Putamen (tissue), 1 donor: ENCODE data around the gene HIP1.
"Not testable (repeated sequence)": the region's sequence is repeated elsewhere in the genome, so short reads cannot be mapped to it uniquely, and the experiment has no call there.

ENCODE experiments used
- DNase-seq: peaks from one replicate; pipeline ENCODE4 v3.0.0-alpha.2; 2016; ENCODE audit warnings: low spot score

HIP1 gene

DNA sequence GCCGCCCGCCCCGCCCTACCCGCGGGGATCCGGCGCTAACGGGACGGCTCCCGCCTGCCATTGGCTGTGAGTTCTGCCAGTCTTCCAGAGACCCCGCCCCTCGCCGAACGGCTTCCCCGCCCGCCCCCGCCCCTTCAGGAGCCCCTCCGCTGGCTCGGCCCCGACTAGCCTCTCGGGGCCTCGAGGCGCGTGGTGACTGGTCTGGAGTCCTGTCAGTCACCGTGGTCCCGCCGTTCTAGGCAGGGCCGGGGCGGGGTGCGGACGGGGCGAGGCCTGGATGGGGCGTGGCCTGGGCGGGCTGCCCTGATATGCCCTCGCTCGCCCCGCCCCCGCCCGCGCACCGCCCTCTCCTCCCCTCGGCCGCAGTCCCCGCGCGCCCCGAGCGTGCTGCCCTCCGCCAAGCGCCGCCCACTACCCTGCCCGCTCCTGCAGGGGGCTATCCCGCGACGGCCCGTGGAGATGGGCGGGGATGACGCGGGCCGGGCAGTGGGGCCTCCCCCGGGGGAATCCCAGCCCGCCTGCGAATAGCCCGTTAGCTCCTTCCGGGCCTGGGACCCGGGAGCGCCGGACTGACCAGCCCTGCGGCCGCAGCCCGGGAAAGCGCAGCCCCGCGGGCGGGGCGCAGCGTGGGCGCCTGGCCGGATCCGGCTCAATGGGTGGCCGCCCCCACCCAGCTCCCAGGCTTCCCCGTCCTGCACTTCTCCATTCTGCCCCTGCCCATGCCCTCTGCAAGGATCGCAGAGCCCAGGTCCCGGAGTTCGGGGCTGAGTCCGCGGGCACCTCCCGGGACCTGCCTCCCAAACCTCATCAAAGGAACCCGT lies 444 bp upstream of the HIP1 start:
- peak; percentile 100 for DNase-seq

DNA sequence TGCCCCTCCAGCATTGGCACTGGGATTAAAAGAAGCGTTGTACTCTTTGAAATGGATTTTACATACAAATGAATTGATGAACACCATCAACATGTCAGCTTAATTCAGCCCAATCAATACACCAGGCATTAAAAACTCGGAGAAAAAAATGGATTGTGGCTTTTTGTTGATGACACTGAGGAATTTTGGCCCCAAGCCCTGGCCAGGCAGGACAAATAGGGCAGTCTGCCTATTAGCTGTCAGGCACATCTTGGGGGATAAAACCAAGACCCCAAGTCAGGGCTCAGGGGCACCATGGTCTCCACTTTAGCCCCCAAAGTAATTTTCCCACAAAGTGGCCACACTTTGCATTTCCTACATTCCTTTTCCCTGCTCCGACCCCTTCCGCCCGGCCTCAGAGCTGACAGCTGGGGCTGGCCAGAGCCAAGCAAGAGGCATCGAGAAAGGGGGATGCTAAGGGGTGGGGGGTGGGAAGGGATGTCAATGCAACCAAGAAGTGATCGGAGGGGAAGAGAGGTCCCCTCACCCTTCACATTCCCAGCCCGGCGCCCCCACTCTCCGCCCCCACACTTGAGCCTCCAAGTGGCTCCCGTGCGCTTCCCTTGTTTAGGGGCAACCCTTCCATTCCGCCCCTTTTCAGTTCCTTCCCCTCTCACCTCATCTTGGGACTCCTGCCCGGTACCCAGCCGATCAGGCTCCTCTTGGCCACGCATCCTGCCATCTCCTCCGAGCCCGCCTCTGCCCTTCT lies 711 bp downstream of the HIP1 start:
- DNase-seq = no peak

DNA sequence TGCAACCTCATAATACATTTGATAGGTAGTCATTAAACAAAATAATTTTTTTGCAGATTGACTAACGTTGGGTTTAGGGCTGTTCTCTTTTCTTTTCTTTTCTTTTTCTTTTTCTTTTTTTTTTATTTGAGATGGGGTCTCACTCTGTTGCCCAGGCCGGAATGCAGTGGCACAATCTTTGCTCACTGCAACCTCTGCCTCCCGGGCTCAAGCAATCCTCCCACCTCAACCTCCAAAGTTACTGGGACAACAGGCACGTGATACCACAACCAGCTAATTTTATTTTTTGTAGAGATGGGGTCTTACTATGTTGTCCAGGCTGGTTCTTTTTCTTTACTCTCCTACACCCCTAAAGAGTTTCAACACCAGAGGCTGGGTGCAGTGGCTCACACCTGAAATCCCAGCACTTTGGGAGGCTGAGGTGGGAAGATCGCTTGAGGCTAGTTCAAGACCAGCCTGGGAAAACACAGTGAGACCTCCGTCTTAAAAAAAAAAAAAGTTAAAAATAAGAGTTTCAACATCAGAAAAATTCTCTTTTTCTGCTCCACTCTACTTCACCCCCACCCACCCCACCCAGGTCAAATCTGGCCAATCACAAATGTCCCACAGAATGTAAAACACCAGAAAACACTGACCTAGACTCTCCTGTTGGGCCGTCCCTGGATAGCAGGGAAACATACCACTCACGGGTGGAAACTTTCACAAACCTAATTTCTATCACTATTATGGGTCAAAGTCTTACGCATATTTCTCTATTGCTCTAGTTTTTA lies 3.0 kb downstream of the HIP1 start:
- DNase-seq = no peak

DNA sequence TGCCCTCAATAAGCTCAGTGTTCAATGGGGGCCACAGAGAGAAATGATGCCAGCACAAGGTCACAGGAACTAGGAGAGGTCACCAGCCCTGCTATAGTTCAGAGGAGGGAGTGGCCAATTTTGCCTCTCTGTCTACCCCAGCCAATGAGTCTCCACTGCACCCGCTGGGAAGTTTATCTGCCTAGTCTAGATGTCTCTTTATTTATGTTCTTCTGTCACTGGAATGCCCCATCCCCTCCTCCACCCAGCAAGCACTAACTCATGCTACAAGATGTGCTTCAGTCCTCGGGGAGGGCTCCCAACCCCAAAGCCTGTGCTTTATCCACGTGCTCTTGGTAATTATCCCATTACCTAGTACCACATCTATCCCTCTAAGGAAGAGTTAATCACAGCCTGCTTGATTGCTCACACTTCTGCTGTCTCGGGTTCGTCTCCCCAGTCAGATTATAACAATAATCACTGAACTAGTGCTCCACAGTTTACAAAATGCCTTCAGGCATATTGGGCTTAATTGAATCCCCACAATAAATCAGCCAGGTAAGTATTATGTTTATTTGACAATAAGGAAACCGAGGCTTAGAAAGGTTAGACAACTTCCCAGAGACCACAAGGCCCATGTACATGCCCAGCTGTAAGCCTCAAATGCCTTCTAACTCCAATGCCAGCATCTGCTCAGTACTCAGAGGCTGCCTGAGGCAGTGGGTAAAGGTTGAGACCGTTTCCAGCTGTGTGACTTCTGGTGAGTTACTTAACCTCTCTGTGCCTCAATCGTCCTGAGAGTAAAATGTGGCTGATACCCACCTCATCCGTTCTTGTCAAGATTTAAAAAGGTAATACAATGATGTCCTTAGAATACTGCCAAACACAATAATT lies 3.9 kb downstream of the HIP1 start:
- no peak for DNase-seq

DNA sequence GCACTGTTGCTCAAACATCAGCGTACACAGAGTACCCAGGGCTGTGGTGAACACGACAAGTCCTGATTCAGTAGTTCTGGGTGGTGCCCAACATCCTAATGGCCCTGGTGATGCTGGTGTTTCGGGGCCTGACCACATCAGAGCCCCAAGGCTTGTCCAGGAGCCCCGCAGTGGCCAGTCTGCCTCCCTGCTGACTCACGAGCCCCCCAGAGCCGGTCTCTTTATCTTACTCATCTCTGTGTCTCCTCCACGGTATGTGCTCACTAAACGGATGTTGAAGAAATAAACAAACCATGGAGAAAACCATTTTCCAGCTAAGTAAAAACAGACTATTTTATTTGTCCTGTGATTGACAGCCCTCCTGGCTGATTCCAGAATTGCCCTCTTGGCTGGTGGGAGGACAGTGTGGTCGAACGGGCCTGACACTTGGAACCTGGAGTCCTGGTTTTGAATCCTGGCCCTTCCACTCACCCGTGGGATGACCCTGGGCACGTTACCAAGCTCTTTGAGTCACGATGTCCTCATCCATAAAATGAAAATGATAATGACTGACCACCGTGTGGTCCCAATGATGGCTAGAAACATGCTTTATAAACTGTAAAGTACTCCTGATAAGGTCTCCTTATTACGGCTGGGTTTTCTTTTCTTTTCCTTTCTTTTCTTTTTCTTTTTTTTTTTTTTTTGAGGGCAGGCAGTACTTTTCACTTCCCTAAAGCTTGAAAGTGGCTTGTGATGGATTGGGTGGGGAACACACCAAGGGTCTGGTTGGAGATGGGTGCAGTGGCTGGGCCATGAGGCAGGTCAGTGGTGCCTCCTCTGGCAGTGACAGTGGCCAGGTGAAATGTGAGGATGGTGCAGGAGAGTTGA lies 5.7 kb downstream of the HIP1 start:
- DNase-seq = no peak

DNA sequence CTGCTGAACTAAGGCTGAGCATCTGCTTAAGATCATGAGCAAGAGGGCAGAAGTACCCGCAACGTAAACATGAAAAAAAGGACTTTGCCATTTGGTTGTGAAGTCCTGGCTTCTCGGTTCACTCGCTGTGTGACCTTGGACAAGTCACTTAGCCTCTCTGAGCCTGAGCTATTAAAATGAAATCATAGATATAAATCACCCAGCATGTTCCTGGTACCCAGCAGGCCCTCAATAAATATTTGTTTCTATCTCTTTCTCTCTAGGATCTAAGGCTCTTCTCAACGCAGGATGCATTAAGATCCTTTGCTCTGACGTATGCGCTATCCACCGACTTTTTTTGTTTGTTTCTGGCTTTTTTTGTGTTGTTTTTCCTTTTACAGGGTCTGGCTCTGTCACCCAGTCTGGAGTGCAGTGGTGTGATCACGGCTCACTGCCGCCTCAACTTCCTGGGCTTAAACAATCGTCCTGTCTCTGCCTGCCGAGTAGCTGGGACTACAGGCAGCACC lies 6.7 kb downstream of the HIP1 start:
- no peak for DNase-seq

DNA sequence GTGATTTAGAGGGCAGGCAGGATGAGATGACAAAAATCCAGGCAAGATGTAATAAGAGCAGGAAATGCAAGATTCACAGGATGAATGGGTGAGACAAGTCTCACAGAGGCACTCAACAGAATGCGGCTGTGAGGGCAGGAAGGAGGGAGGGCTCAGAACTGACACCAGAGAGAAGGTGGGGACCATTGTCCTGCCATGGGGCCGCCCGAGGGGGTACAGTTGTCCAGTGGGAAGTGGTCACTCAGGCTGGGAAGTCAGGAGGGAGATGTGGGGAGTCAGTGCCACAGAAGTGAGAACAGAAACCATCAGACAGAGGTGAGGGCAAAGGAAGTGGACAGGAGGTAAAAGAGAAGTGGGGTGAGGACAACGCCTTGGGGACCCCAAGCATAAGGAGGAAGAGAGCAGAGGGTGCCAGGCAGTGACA lies 8.9 kb downstream of the HIP1 start:
- no peak for DNase-seq

DNA sequence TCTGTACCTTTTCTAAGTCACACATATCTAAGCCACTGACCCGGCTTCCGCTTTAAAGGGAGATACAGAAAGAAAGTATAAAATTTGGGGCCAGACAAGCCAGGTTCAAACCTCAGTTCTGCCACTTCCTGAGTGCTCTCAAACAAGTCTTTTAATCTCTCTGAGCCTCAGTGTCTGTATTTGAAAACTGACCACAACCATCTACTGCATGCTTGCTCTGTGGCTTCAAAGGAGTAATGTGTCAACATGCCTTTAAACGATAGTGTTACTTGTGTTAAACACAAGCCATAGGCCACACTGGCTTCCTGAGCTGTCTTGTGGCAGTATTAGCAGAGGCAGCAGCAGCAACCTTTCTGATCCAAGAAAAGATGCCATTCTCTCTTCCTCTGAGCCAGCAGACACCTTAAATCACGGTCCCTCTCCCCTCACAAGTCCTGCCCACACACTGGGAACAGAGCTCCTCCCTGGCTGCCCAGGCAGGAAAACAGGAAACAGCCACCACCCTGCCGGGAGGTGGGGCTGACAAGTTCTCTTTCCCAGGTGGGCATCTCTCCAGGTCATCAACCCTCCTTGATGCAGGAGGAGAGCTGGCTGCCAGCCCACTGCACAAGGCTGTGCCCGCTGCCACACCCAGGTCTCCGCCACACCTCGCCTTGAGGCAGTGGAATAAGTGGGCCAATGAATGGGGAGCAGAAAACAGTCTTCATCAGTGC lies 10.7 kb downstream of the HIP1 start:
- no peak for DNase-seq

DNA sequence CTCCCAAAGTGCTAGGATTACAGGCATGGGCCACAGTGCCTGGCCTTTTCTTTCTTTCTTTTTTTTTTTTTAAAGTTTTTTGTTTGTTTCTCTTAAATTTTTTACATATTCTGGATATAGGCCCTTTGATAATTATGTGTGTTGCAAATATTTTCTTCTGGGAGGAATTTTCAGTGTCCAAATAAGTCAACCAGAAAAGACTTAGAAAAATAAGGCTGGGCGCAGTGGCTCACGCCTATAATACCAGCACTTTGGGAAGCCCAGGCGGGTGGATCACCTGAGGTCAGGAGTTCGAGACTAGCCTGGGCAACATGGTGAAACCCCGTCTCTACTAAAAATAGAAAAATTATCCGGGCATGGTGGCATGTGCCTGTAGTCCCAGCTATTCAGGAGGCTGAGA lies 11.4 kb downstream of the HIP1 start:
- DNase-seq = not testable (repeated sequence)

DNA sequence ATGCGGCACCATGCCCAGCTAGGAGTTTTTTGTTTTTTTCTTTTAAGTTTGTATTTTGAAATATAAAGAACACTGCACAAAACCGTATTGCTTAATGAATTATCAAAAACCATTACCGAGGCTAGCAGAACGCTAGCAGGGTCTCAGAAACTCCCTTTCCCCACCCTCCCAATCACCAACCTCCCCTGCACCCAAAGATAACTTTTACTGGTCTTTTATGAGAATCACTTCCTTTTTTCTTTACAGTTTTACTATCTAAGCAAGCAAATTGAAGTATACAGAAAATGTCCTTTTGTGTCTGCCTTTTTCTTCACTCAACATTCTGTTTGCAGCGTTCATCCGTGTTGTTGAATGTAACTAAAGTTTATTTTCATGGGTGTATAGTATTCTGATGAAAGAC lies 13.4 kb downstream of the HIP1 start:
- DNase-seq = no peak

DNA sequence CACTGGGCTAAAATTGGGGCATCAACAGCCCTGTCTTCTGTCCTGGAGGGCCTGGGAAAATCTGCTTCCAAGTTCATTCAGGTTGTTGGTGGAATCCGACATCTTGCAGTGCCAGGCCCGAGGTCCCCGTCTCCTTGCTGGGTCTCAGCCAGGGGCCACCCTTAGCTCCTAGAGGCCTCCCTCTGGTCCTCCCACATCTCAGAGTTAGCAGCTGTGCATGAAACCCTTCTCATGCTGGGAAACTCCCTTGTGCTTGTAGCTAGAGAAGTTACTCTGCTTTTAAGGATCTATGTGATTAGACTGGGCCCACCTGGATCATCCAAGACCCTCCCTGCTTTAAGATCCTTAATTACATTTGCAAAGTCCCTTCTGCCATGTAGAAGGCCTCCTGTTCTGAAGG lies 15.3 kb downstream of the HIP1 start:
- no peak for DNase-seq

DNA sequence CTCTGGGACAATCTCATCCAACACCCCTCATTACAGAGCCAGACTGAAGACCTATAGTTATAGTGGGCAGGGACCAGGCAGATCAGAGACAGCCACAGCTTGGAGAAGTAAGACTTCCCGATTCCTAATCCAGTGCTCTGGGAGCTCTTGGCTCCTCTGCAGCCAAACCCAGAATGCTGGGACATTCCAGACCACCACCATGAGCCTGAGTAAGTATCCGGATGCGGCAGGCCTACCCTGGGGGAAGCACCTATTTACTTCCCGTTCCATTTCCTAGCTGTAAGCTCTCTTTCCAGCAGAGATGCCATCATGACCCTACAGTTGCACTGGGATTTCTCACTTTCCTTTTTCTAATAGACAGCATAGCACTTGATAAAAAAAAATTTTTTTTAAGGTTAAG lies 16.4 kb downstream of the HIP1 start:
- no peak for DNase-seq

DNA sequence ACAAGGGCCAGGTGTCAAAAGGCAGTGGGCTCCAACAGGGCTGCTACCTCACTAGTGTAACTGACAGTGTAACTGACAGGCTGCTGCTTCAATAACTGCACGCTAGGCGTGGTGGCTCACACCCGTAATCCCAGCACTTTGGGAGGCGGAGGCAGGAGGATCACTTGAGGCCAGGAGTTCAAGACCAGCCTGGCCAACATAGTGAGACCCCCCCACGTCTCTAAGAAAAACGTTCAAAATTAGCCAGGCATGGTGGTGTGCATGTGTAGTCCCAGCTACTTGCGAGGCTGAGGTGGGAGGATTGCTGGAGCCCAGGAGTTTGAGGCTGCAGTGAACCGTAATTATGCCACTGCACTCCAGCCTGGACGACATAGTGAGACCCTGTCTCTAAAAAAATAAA lies 16.8 kb downstream of the HIP1 start:
- not testable (repeated sequence) for DNase-seq

DNA sequence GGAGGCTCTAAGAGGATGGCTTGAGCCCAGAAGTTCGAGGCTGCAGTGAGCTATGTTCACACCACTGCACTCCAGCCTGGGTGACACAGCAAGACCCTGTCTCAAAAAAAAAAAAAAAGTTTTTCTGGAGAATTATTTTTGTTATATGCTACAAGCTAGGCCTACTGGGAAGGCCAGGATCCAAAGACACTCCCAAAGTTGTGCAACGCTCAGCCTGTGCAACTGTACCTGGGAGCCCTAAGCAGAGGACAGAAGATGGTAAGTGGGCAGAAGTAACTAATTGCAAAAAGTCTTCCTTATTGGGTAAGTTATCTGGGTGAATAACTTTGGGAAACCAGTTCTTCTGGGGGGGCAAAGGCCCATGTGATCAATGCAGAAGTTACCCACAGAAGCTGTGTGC lies 17.3 kb downstream of the HIP1 start:
- DNase-seq = no peak

DNA sequence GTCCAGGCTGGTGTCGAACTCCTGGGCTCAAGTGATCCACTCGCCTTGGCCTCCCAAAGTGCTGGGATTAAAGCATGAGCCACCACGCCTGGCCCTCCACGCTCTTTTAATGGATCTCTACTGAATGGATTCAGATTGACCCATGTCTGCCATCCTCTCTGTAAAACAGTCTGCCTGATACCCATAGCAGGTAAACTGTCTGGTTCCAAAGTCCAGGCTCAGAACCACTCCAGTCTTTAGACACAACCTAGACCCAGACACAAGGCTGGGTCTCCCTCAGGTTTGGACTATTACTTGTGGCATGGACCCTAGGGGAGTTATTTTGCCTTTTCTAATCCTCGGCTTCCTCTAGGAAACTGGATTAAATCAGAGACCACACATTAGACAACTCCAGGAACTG lies 19.1 kb downstream of the HIP1 start:
- no peak for DNase-seq

DNA sequence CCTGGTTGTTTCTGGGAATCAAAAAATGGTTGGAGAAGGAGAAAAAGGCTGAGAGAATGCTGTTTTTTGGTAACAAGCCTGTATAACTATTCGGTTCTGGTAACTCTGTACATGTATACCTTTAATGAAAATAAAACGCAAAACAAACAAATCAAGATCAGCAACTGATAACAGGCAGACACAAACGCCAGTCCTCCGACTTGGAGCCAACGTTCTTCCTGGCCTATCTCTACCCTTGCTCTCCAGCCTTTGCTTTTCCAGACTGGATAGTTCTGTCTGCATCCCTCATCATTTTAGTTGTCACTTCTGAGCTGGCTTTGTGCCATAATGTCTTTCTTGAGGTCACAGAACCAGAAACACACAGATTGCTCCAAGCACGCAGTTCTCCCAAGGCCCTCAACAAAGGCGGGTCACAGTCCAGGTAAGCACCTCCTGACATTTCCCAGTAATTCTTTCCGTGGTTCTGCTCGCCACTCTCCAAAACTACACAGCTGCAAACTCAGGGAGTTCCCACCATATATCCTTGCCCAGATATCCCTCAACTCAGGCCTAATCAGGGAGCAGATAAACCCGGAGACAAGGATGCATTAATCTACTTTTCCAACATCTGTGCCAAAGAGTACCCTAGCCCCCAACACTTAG lies 20.2 kb downstream of the HIP1 start:
- no peak for DNase-seq

DNA sequence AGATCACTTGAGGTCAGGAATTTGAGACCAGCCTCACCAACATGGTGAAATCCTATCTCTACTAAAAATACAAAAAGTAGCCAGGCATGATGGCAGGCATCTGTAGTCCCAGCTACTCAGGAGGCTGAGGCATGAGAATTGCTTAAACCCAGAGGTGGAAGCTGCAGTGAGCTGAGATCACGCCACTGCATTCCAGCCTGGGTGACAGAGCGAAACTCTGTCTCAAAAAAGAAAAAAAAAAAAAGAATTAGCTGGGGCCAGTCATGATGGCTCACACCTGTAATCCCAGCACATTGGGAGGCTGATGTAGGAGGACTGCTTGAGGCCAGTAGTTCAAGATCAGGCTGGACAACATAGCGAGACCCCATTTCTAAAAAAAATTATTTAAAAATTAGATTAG lies 21.0 kb downstream of the HIP1 start:
- DNase-seq = not testable (repeated sequence)

DNA sequence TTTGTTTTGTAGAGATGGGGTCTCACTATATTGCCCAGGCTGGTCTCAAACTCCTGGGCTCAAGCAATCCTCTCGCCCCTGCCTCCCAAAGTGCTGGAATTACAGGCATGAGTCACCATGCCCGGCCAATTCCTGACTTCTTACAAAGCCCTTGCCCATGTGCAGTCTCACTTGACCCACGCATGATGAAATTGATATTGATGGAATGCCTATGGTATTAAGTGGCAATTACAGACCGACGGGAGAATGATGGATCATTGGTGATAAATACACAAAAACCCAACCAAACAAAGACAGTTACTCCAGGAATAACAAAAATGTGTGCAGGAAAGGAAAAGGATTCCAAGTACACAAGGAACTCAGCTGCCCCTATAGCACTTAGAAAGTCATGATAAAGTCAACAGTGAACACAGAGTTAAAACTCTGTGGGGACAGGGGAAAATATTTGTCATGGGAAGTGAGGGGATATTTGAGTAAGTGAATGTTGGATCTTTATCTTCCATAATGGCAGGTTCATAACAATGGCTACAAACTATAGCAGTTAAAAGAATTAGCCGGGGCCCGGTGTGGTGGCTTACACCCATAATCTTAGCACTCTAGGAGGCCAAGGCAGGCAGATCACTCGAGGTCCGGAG lies 21.6 kb downstream of the HIP1 start:
- DNase-seq = no peak

DNA sequence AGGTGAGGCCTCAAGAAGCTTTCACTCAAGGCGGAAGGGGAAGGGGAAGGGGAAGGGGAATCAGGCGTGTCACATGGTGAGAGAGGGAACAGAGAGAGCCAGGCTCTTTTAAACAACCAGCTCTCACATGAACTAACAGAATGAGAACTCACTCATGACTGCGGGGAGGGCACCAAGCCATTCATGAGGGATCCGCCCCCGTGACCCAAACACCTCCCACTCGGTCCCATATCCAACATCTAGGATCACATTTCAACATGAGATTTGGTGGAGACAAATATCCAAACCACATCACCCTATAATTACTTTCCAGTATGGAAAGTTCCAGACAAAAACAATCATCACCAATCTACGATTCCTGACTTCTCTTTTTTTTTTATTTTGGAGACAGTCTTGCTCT lies 22.9 kb downstream of the HIP1 start:
- no peak for DNase-seq
